ENCODE measurements around the gene CCDC74B. TPM values are rescaled to one million over a fixed set of nuclear protein-coding genes. Genes with fewer than 3 reads are reported as not detected.
"Not testable (repeated sequence)": the region's sequence is repeated elsewhere in the genome, so short reads cannot be mapped to it uniquely, and the experiment has no call there.

Gene CCDC74B
- total and polyA plus RNA-seq, 5 donors from 2014 or later: not detected

- not testable (repeated sequence) for H3K9me3 Mint-ChIP-seq; H3K36me3 Mint-ChIP-seq; H3K27ac ChIP-seq (ENCODE audit: insufficient read depth, low read length, poor library complexity, severe bottlenecking); H3K36me3 ChIP-seq (ENCODE audit: control insufficient read depth, insufficient read depth, low read length); H3K4me3 Mint-ChIP-seq; H3K4me1 Mint-ChIP-seq; DNase-seq; H3K27me3 Mint-ChIP-seq; ATAC-seq (ENCODE audit: low read depth in 2 of 2); H3K4me3 ChIP-seq (ENCODE audit: low read depth, low read length); H3K9me3 ChIP-seq (ENCODE audit: control insufficient read depth in 2 of 2, low read length in 2 of 2); H3K27ac Mint-ChIP-seq; H3K4me1 ChIP-seq (ENCODE audit: control insufficient read depth, insufficient read depth, low read length, poor library complexity, severe bottlenecking); H3K27me3 ChIP-seq (ENCODE audit: control insufficient read depth, insufficient read depth, low read length)
These were observed 15.6 kb downstream of the CCDC74B start, which contains the start of gene POTEF for GRCh38 chr2:130129120-130129829. TSS of gene POTEF (minus strand) at chr2:130129222. CDS start at chr2:130120515, 8,707 bp downstream.

- not testable (repeated sequence) for DNase-seq; H3K27me3 Mint-ChIP-seq; H3K36me3 ChIP-seq (ENCODE audit: control insufficient read depth, insufficient read depth, low read length); H3K4me3 ChIP-seq (ENCODE audit: low read depth, low read length); H3K4me1 Mint-ChIP-seq; H3K4me3 Mint-ChIP-seq; H3K9me3 Mint-ChIP-seq; H3K9me3 ChIP-seq (ENCODE audit: control insufficient read depth in 2 of 2, low read length in 2 of 2); H3K27ac ChIP-seq (ENCODE audit: insufficient read depth, low read length, poor library complexity, severe bottlenecking); H3K4me1 ChIP-seq (ENCODE audit: control insufficient read depth, insufficient read depth, low read length, poor library complexity, severe bottlenecking); H3K36me3 Mint-ChIP-seq; H3K27ac Mint-ChIP-seq; H3K27me3 ChIP-seq (ENCODE audit: control insufficient read depth, insufficient read depth, low read length)
- ATAC-seq (ENCODE audit: low read depth in 2 of 2): peak in 1 of 2 donors; percentile 14
These were observed 16.4 kb downstream of the CCDC74B start for GRCh38 chr2:130128464-130128863.

GRCh38 chr2:130127726-130128125 is 17.2 kb downstream of the CCDC74B start:
- not testable (repeated sequence) for H3K4me1 Mint-ChIP-seq, H3K9me3 Mint-ChIP-seq

GRCh38 chr2:130120924-130121323 is 24.0 kb downstream of the CCDC74B start:
- H3K36me3 Mint-ChIP-seq; H3K27ac ChIP-seq (ENCODE audit: insufficient read depth, low read length, poor library complexity, severe bottlenecking); DNase-seq; H3K4me1 Mint-ChIP-seq; H3K27ac Mint-ChIP-seq; H3K27me3 Mint-ChIP-seq; H3K27me3 ChIP-seq (ENCODE audit: control insufficient read depth, insufficient read depth, low read length); H3K36me3 ChIP-seq (ENCODE audit: control insufficient read depth, insufficient read depth, low read length); H3K9me3 ChIP-seq (ENCODE audit: control insufficient read depth in 2 of 2, low read length in 2 of 2); H3K4me1 ChIP-seq (ENCODE audit: control insufficient read depth, insufficient read depth, low read length, poor library complexity, severe bottlenecking); ATAC-seq (ENCODE audit: low read depth in 2 of 2); H3K4me3 Mint-ChIP-seq; H3K9me3 Mint-ChIP-seq; H3K4me3 ChIP-seq (ENCODE audit: low read depth, low read length): not testable (repeated sequence)

More at GRCh38 chr2:130127726-130128125, 17.2 kb downstream of the CCDC74B start:
- H3K36me3 ChIP-seq (ENCODE audit: control insufficient read depth, insufficient read depth, low read length); H3K4me3 Mint-ChIP-seq; H3K27ac ChIP-seq (ENCODE audit: insufficient read depth, low read length, poor library complexity, severe bottlenecking); H3K4me3 ChIP-seq (ENCODE audit: low read depth, low read length); DNase-seq; H3K4me1 ChIP-seq (ENCODE audit: control insufficient read depth, insufficient read depth, low read length, poor library complexity, severe bottlenecking); H3K9me3 ChIP-seq (ENCODE audit: control insufficient read depth in 2 of 2, low read length in 2 of 2); ATAC-seq (ENCODE audit: low read depth in 2 of 2); H3K27me3 ChIP-seq (ENCODE audit: control insufficient read depth, insufficient read depth, low read length); H3K27ac Mint-ChIP-seq; H3K27me3 Mint-ChIP-seq; H3K36me3 Mint-ChIP-seq: not testable (repeated sequence)

GRCh38 chr2:130102597-130103363 is 42.1 kb downstream of the CCDC74B start:
- not testable (repeated sequence) for ATAC-seq (ENCODE audit: low read depth in 2 of 2); H3K27me3 Mint-ChIP-seq; H3K4me1 ChIP-seq (ENCODE audit: control insufficient read depth, insufficient read depth, low read length, poor library complexity, severe bottlenecking); H3K36me3 ChIP-seq (ENCODE audit: control insufficient read depth, insufficient read depth, low read length); H3K4me1 Mint-ChIP-seq; H3K27ac ChIP-seq (ENCODE audit: insufficient read depth, low read length, poor library complexity, severe bottlenecking); H3K36me3 Mint-ChIP-seq; H3K9me3 Mint-ChIP-seq; H3K9me3 ChIP-seq (ENCODE audit: control insufficient read depth in 2 of 2, low read length in 2 of 2); H3K4me3 Mint-ChIP-seq; H3K4me3 ChIP-seq (ENCODE audit: low read depth, low read length); H3K27me3 ChIP-seq (ENCODE audit: control insufficient read depth, insufficient read depth, low read length); H3K27ac Mint-ChIP-seq; DNase-seq

Other genes starting within 250 kb of the CCDC74B start
- not detected for gene RAB6C, start 165.4 kb downstream of the CCDC74B start, total RNA-seq
- not detected for gene RAB6C, start 165.4 kb downstream of the CCDC74B start, polyA plus RNA-seq
- gene POTEF, start 15.9 kb downstream of the CCDC74B start, total RNA-seq: not detected
- not detected for gene POTEF, start 15.9 kb downstream of the CCDC74B start, polyA plus RNA-seq
- gene SMPD4, start 36.5 kb upstream of the CCDC74B start, total RNA-seq: 78.7 TPM
- gene SMPD4, start 36.5 kb upstream of the CCDC74B start, polyA plus RNA-seq: 10 to 100 TPM; 22.4 to 32.5 (median 29.9) TPM
- gene MZT2B, start 37.1 kb upstream of the CCDC74B start, total RNA-seq: 199 TPM
- gene MZT2B, start 37.1 kb upstream of the CCDC74B start, polyA plus RNA-seq: 100 to 1,000 TPM; 186 to 259 (median 227) TPM
- not detected for gene TUBA3E, start 53.3 kb upstream of the CCDC74B start, total RNA-seq
- gene TUBA3E, start 53.3 kb upstream of the CCDC74B start, polyA plus RNA-seq: not detected
- 72.4 TPM for gene IMP4, start 197.8 kb upstream of the CCDC74B start, total RNA-seq
- 100 to 1,000 TPM in 1 of 4 donors, 10 to 100 TPM in 3; 72.9 to 111 (median 77.8) TPM for gene IMP4, start 197.8 kb upstream of the CCDC74B start, polyA plus RNA-seq
- gene PTPN18, start 210.9 kb upstream of the CCDC74B start, total RNA-seq: 61.3 TPM
- gene PTPN18, start 210.9 kb upstream of the CCDC74B start, polyA plus RNA-seq: 10 to 100 TPM; 42.2 to 58.3 (median 49.1) TPM